ENCODE results near the gene CHRND.

CHRND gene

GRCh38 chr2:232576995-232577394, 51.0 kb downstream of the CHRND start:
- no peak for DNase-seq

- no peak for DNase-seq
Observed at GRCh38 chr2:232577841-232578240, 51.9 kb downstream of the CHRND start.

GRCh38 chr2:232578626-232579025, 52.7 kb downstream of the CHRND start:
- DNase-seq = no peak

GRCh38 chr2:232580648-232580981, 54.7 kb downstream of the CHRND start:
- no peak for DNase-seq

- DNase-seq = no peak
Observed at GRCh38 chr2:232581725-232582124, 55.8 kb downstream of the CHRND start.

GRCh38 chr2:232584238-232584637, 58.3 kb downstream of the CHRND start:
- no peak for DNase-seq
